ENCODE measurements around the gene CEACAM20.
"Not testable (repeated sequence)": the region's sequence is repeated elsewhere in the genome, so short reads cannot be mapped to it uniquely, and the experiment has no call there.

CEACAM20 gene
- 0 reads per million in 2 donors for total RNA-seq

- no peak for DNase-seq
Measured at GRCh38 chr19:44529536-44529935, at the start of gene CEACAM20. Gene CEACAM20 (minus strand): TSS chr19:44529675. CDS start chr19:44529509, 166 bp downstream.

DNA sequence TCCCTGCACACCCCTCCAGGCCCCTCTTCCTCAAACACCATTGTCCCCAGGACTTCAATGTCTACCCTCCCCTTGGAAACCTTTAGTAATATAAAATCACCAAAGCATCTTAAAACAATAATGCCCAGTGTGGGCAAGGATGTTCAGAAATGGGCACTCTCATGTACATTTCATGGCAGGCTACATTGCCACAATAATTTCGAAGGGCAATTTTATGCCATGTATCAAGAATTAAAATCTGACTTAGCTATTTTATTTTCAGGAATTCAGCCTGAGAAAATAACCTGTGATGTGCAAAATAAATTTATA lies 48.0 kb upstream of the CEACAM20 start:
- DNase-seq: no peak

- no peak for DNase-seq
Measured at GRCh38 chr19:44576843-44577565, 47.5 kb upstream of the CEACAM20 start.

GRCh38 chr19:44575116-44575700 lies 45.7 kb upstream of the CEACAM20 start:
- DNase-seq: no peak

DNA sequence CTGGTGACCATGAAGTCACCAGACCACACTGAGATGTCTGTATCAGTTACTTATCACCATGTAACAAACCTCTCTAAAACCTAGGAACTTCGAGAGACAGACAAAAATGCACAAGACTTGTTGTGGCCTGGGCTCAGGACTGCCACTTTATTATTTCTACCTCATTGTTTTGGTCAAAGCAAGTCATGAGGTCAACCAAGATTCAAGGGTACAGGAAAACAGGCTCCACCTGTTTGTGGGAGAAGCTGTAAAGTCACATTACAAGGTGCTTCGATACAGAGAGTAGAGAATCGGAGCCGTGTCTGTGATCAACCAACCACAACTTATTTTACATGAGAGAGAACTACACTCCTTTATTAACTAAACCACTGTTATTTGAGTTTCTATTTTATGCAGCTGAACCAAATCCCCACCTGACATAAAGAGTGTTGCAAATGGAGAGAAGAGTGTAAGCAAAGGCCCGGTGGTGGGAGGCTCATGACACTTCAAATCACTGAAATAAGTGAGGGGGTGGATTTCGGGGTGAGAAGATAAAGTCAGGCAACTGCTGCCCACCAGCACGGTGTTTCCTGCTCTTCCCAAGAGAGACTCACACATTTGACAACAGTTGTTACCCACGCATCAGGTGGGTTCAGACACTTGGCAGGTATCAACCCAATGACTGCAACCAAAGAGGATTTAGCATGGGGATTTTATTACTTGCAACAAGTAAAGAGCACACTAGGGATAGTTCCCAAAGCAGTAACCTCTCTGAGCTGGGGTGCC lies 44.9 kb upstream of the CEACAM20 start:
- no peak for DNase-seq

DNA sequence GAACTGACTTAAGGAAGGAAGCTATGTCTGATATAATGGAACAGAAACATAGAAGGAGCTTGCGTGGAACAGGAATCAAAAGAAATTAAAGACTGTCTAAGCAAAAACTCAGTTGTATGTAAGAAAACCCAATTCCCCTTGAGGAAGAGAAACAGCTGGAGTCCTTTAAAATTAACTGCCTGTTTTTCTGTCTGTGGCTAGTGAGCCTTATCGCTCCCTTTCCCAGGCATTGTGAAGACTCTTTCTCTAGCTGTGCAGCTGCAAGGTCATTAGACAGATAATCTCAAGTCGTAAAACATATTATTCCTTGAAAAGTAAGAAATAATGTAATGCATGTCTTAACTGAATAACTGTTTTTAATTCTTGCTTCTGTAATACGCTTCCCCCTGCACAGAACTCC lies 44.2 kb upstream of the CEACAM20 start:
- no peak for DNase-seq

DNA sequence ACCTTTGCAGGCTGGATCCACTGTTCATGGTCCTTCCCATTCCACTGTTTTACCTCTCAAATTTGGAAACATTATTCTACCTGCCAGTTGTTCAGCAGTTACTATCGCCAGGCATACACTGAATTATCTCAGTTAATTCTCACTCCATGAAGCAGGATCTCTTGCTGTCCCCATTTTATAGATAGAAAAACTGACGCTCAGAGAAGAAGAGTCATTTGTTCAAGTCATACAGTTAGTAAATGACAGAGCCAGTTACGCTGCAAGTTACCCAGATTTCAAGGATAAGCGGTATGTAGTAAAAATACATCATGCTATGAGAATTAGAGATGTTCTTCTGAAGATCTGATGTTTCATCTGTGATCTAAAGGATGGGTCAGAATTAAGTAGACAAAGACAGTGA lies 43.7 kb upstream of the CEACAM20 start:
- no peak for DNase-seq

- DNase-seq: no peak
Measured at GRCh38 chr19:44572581-44572900, 43.1 kb upstream of the CEACAM20 start.

- no peak for DNase-seq
Measured at GRCh38 chr19:44571830-44572580, 42.5 kb upstream of the CEACAM20 start.

- DNase-seq: no peak
Measured at GRCh38 chr19:44570984-44571684, 41.7 kb upstream of the CEACAM20 start.

DNA sequence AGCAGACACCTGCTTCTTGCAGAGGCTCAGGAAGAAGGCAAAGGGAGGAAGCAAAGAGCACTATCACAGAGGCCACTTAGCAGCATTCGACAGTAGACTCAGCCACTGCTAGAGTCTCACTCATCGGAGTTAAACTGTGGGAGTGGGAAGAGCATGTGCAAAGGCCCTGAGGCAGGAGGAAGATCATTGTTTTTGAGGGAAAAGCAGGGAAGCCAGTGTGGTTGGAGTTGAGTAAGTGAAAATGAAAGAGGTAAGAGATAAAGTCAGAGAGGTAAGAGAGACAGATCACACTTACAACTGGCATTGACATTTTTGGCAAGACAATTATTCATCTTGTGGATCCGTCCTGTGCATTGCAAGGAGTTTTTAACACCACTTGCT lies 41.1 kb upstream of the CEACAM20 start:
- no peak for DNase-seq

GRCh38 chr19:44567745-44568144 lies 38.3 kb upstream of the CEACAM20 start:
- no peak for DNase-seq

DNA sequence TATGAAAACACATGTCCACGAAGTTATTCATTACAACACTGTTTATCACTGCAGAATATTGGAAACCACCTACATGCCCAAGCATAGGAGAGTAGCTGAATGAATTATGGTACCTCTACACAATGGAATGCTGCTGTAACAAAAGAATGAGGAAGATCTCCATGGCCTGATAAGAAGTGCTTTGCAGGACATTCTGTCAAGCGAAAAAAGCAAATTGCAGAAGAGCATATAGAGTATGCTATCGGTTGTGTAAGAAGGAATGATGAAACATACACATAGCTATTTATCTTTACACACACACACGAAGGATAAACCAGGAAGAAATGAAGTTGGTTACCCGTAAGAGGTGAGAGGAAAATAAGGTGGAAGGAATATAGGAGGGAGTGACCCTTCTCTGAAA lies 37.5 kb upstream of the CEACAM20 start:
- no peak for DNase-seq

DNA sequence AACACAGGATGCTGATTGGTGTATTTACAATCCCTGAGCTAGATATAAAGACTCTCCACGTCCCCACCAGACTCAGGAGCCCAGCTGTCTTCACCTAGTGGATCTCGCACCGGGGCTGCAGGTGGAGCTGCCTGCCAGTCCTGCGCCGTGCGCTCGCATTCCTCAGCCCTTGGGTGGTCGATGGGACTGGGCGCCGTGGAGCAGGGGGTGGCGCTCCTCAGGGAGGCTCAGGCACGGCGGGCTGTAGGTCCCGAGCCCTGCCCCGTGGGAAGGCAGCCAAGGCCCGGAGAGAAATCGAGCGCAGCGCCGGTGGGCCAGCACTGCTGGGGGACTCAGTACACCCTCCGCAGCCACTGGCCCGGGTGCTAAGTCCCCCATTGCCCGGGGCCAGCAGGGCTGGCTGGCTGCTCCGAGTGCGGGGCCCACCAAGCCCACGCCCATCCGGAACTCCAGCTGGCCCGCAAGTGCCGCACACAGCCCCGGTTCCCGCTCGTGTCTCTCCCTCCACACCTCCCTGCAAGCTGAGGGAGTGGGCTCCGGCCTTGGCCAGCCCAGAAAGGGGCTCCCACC lies 33.7 kb upstream of the CEACAM20 start:
- DNase-seq: not testable (repeated sequence)

DNA sequence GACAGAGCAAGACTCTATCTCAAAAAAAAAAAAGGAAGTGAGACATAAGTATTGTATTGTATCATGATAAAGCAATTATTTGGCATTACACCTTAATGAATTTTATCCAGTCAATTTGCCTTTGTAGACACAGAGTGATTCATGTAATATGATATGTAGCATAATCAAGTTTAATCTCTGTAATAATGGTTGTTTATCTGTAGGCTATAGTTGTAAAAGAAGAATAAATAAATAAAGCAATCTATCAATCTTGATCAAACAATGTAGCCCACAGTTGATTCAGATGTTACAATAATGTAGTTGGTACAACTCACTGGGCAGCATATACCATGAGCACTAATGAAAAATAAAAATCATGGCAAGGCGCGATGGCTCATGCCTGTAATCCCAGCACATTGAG lies 28.5 kb upstream of the CEACAM20 start:
- DNase-seq: no peak

GRCh38 chr19:44554641-44555246 lies 25.3 kb upstream of the CEACAM20 start:
- no peak for DNase-seq

- DNase-seq: no peak
Measured at GRCh38 chr19:44553478-44554171, 24.1 kb upstream of the CEACAM20 start.

- DNase-seq: no peak
Measured at GRCh38 chr19:44552324-44552723, 22.8 kb upstream of the CEACAM20 start.

GRCh38 chr19:44551850-44552249 lies 22.4 kb upstream of the CEACAM20 start:
- no peak for DNase-seq

- DNase-seq: not testable (repeated sequence)
Measured at GRCh38 chr19:44550976-44551375, 21.5 kb upstream of the CEACAM20 start.

GRCh38 chr19:44549507-44549906 lies 20.0 kb upstream of the CEACAM20 start:
- DNase-seq: no peak

All from activated gamma-delta T cell (primary cell).